H1 (cell line): ENCODE results near the gene FOXD4L1.
"Not testable (repeated sequence)": the region's sequence is repeated elsewhere in the genome, so short reads cannot be mapped to it uniquely, and the experiment has no call there.

Source experiments
- BRCA1 ChIP-seq: IDR thresholded peaks from 2 replicates; pipeline ENCODE4 v1.6.1; 2012; ENCODE audit warnings: low read depth, low read length, improper control_type of control experiment
- CEBPB ChIP-seq: IDR thresholded peaks from 2 replicates; pipeline ENCODE4 v1.6.1; 2012; ENCODE audit warnings: low read depth, low read length
- CTCF ChIP-seq, 3 experiments: IDR thresholded peaks; 1 replicate in 2 of 3; 2 replicates in 1 of 3; pipeline versions ENCODE4 v1.5.1 to v1.6.1; 2011; ENCODE audit warnings: low read length in 3 of 3, mild to moderate bottlenecking in 3 of 3, inconsistent platforms in 2 of 3, low read depth in 1 of 3, moderate library complexity in 1 of 3; ENCODE audit not compliant: insufficient read depth in 1 of 3; ENCODE audit errors: control extremely low read depth in 1 of 3
- POLR2A ChIP-seq, 2 experiments: IDR thresholded peaks; 1 replicate in 1 of 2; 2 replicates in 1 of 2; pipeline ENCODE4 v1.6.1; 2011; ENCODE audit warnings: low read depth in 2 of 2, low read length in 2 of 2, mild to moderate bottlenecking in 2 of 2; ENCODE audit errors: control extremely low read depth in 1 of 2
- POLR2AphosphoS5 ChIP-seq: IDR thresholded peaks from 2 replicates; pipeline ENCODE4 v1.6.1; 2011; ENCODE audit warnings: low read depth, low read length
- RAD21 ChIP-seq, 2 experiments: IDR thresholded peaks in 1 of 2; conservative IDR thresholded peaks in 1 of 2; 2 replicates each; pipeline ENCODE4 v1.6.1; 2011; ENCODE audit warnings: low read depth in 2 of 2, low read length in 2 of 2, improper control_type of control experiment in 1 of 2, inconsistent platforms in 1 of 2, mild to moderate bottlenecking in 1 of 2, moderate library complexity in 1 of 2
- RXRA ChIP-seq: IDR thresholded peaks from 2 replicates; pipeline ENCODE4 v1.6.1; 2011; ENCODE audit warnings: low read depth, mild to moderate bottlenecking, low read length, moderate library complexity; ENCODE audit not compliant: insufficient read depth
- TAF1 ChIP-seq: IDR thresholded peaks from 2 replicates; pipeline ENCODE4 v1.6.1; 2011; ENCODE audit warnings: mild to moderate bottlenecking, low read depth, low read length
- TCF12 ChIP-seq: IDR thresholded peaks from 2 replicates; pipeline ENCODE4 v1.6.1; 2011; ENCODE audit warnings: low read depth, mild to moderate bottlenecking, low read length
- YY1 ChIP-seq: IDR thresholded peaks from 2 replicates; pipeline ENCODE4 v1.6.1; 2011; ENCODE audit warnings: low read depth, mild to moderate bottlenecking, low read length
- ZNF274 ChIP-seq: IDR thresholded peaks from 2 replicates; pipeline ENCODE4 v1.7.0; 2012; ENCODE audit warnings: low read length, borderline replicate concordance; ENCODE audit errors: extremely low read depth

GRCh38 chr2:113536573-113536972, 38.1 kb downstream of the FOXD4L1 start:
- not testable (repeated sequence) for TF ChIP-seq CEBPB; TCF12; POLR2A (IDR thresholded peaks at IDR 0.05; ENCODE audit: control extremely low read depth in 1 of 2, low read depth in 2 of 2, low read length in 2 of 2); RXRA; ZNF274; POLR2AphosphoS5; RAD21 (IDR thresholded peaks at IDR 0.05 in 1 of 2, conservative IDR thresholded peaks at IDR 0.05 in 1 of 2; ENCODE audit: low read depth in 2 of 2, low read length in 2 of 2); TAF1; CTCF (IDR thresholded peaks at IDR 0.05; ENCODE audit: control extremely low read depth in 1 of 3, insufficient read depth in 1 of 3, low read depth in 1 of 3, low read length in 3 of 3); BRCA1; YY1
